HEK293 (cell line): ENCODE data around the gene DCDC1.

ENCODE experiments used
- MEIS1 ChIP-seq: sonication (generic); formaldehyde crosslinking; IDR thresholded peaks from 2 replicates; pipeline ENCODE4 v1.8.1; 2022; ENCODE audit warnings: missing genetic modification reagents, mild to moderate bottlenecking, borderline replicate concordance
- ZBTB10 ChIP-seq: fragments of 450-650 bp; formaldehyde crosslinking; IDR thresholded peaks from 2 replicates; pipeline ENCODE4 v1.5.1; 2016; ENCODE audit warnings: missing biosample characterization, missing genetic modification characterization
- ZBTB21 ChIP-seq: fragments of 450-650 bp; formaldehyde crosslinking; IDR thresholded peaks from 2 replicates; pipeline ENCODE4 v1.5.1; 2017; ENCODE audit warnings: missing biosample characterization, missing genetic modification characterization
- ZNF23 ChIP-seq: fragments of 450-650 bp; formaldehyde crosslinking; IDR thresholded peaks from 2 replicates; pipeline ENCODE4 v1.5.1; 2016; ENCODE audit warnings: missing biosample characterization, missing genetic modification characterization, borderline replicate concordance
- ZNF398 ChIP-seq: fragments of 450-650 bp; formaldehyde crosslinking; IDR thresholded peaks from 2 replicates; pipeline ENCODE4 v1.5.1; 2017; ENCODE audit warnings: missing biosample characterization, missing genetic modification characterization
- ZNF423 ChIP-seq: fragments of 450-650 bp; formaldehyde crosslinking; IDR thresholded peaks from 2 replicates; pipeline ENCODE4 v1.5.1; 2016; ENCODE audit warnings: missing biosample characterization, missing genetic modification characterization
- ZNF449 ChIP-seq: fragments of 450-650 bp; formaldehyde crosslinking; IDR thresholded peaks from 2 replicates; pipeline ENCODE4 v1.5.1; 2017; ENCODE audit warnings: missing biosample characterization, mild to moderate bottlenecking, missing genetic modification characterization, moderate library complexity
- ZNF513 ChIP-seq: fragments of 450-650 bp; IDR thresholded peaks from 2 replicates; pipeline ENCODE4 v1.5.1; 2018; ENCODE audit warnings: missing biosample characterization, missing genetic modification characterization
- ZNF707 ChIP-seq: fragments of 450-650 bp; formaldehyde crosslinking; IDR thresholded peaks from 2 replicates; pipeline ENCODE4 v1.5.1; 2016; ENCODE audit warnings: missing biosample characterization, missing genetic modification characterization

GRCh38 chr11:30853439-30853838, 516.1 kb downstream of the DCDC1 start:
- no peak for TF ChIP-seq MEIS1 (CRISPR knock-in tag)
- no peak for TF ChIP-seq ZNF707 (tag by site-specific recombination)
- no peak for TF ChIP-seq ZNF423 (tag by site-specific recombination)
- TF ChIP-seq ZBTB21 (tag by site-specific recombination), result no peak
- TF ChIP-seq ZNF23 (tag by site-specific recombination), result no peak
- TF ChIP-seq ZBTB10 (tag by site-specific recombination), result no peak
- TF ChIP-seq ZNF398 (tag by site-specific recombination), result no peak
- TF ChIP-seq ZNF513 (tag by site-specific recombination), result no peak
- TF ChIP-seq ZNF449 (tag by site-specific recombination), result no peak
